Muscle layer of duodenum (tissue), 2 donors: ENCODE data around the gene PGM5.
"Not testable (repeated sequence)": the region's sequence is repeated elsewhere in the genome, so short reads cannot be mapped to it uniquely, and the experiment has no call there.

Experiments used
- H3K27ac ChIP-seq: one replicate; pipeline ENCODE4 v1.7.0; 2013; ENCODE audit warnings: mild to moderate bottlenecking, low read length
- H3K27me3 ChIP-seq: one replicate; pipeline ENCODE4 v1.7.0; 2013; ENCODE audit warnings: low read depth, mild to moderate bottlenecking, control low read depth, low read length
- H3K36me3 ChIP-seq, 2 donors: one replicate each; pipeline ENCODE4 v1.7.0; 2013; ENCODE audit warnings: low read length in 2 of 2, control low read depth in 1 of 2, mild to moderate bottlenecking in 1 of 2; ENCODE audit not compliant: insufficient read depth in 2 of 2, control insufficient read depth in 1 of 2
- H3K4me1 ChIP-seq, 2 donors: one replicate each; pipeline ENCODE4 v1.7.0; 2013; ENCODE audit warnings: low read length in 2 of 2, mild to moderate bottlenecking in 2 of 2, control low read depth in 1 of 2, moderate library complexity in 1 of 2; ENCODE audit not compliant: insufficient read depth in 2 of 2, control insufficient read depth in 1 of 2
- H3K4me3 ChIP-seq, 2 donors: one replicate each; pipeline ENCODE4 v1.7.0; 2013; ENCODE audit warnings: low read length in 2 of 2, low read depth in 1 of 2, mild to moderate bottlenecking in 1 of 2
- H3K9me3 ChIP-seq, 2 donors: one replicate each; pipeline ENCODE4 v1.7.0; 2013; ENCODE audit warnings: low read length in 2 of 2, control low read depth in 1 of 2, mild to moderate bottlenecking in 1 of 2; ENCODE audit not compliant: control insufficient read depth in 1 of 2
- donor health status: healthy.

The PGM5 gene

GRCh38 chr9:68336639-68337339 is 19.6 kb upstream of the PGM5 start:
- H3K9me3 ChIP-seq, H3K4me1 ChIP-seq, H3K36me3 ChIP-seq, H3K27ac ChIP-seq, H3K27me3 ChIP-seq, H3K4me3 ChIP-seq: not testable (repeated sequence)

- not testable (repeated sequence) for H3K27me3 ChIP-seq, H3K4me1 ChIP-seq, H3K4me3 ChIP-seq, H3K9me3 ChIP-seq, H3K36me3 ChIP-seq, H3K27ac ChIP-seq
Observed at GRCh38 chr9:68338000-68338399, 18.4 kb upstream of the PGM5 start.

- not testable (repeated sequence) for H3K27ac ChIP-seq, H3K9me3 ChIP-seq, H3K27me3 ChIP-seq, H3K36me3 ChIP-seq, H3K4me1 ChIP-seq, H3K4me3 ChIP-seq
Observed at GRCh38 chr9:68342265-68343025, 14.0 kb upstream of the PGM5 start.

GRCh38 chr9:68343242-68343641 is 13.2 kb upstream of the PGM5 start:
- H3K4me3 ChIP-seq = not testable (repeated sequence)

GRCh38 chr9:68343992-68344391 is 12.4 kb upstream of the PGM5 start:
- not testable (repeated sequence) for H3K36me3 ChIP-seq, H3K4me3 ChIP-seq, H3K27me3 ChIP-seq, H3K9me3 ChIP-seq, H3K27ac ChIP-seq, H3K4me1 ChIP-seq

More at GRCh38 chr9:68343242-68343641, 13.2 kb upstream of the PGM5 start:
- not testable (repeated sequence) for H3K27ac ChIP-seq, H3K27me3 ChIP-seq, H3K4me1 ChIP-seq, H3K9me3 ChIP-seq, H3K36me3 ChIP-seq

- H3K36me3 ChIP-seq, H3K4me3 ChIP-seq, H3K4me1 ChIP-seq, H3K9me3 ChIP-seq, H3K27me3 ChIP-seq, H3K27ac ChIP-seq: not testable (repeated sequence)
Observed at GRCh38 chr9:68351689-68352088, 4.7 kb upstream of the PGM5 start.

- not testable (repeated sequence) for H3K4me1 ChIP-seq, H3K36me3 ChIP-seq, H3K27me3 ChIP-seq, H3K27ac ChIP-seq, H3K9me3 ChIP-seq
- H3K4me3 ChIP-seq = peak overlapping the region in 1 of 2 donors; percentile 69
Observed at GRCh38 chr9:68355993-68356379, 425 bp upstream of the PGM5 start.

- not testable (repeated sequence) for H3K27me3 ChIP-seq, H3K36me3 ChIP-seq, H3K9me3 ChIP-seq, H3K27ac ChIP-seq, H3K4me1 ChIP-seq
- H3K4me3 ChIP-seq = peak overlapping the region in 1 of 2 donors; percentile 69
Observed at GRCh38 chr9:68357119-68357714, 806 bp downstream of the PGM5 start.

- H3K27ac ChIP-seq = peak overlapping the region; percentile 45
- not testable (repeated sequence) for H3K36me3 ChIP-seq, H3K4me1 ChIP-seq, H3K9me3 ChIP-seq, H3K4me3 ChIP-seq, H3K27me3 ChIP-seq
Observed at GRCh38 chr9:68366933-68367547, 10.6 kb downstream of the PGM5 start.

- H3K27me3 ChIP-seq, H3K27ac ChIP-seq: not testable (repeated sequence)
Observed at GRCh38 chr9:68375789-68376188, 19.4 kb downstream of the PGM5 start.

GRCh38 chr9:68377723-68378122 is 21.3 kb downstream of the PGM5 start:
- H3K9me3 ChIP-seq, H3K36me3 ChIP-seq, H3K27me3 ChIP-seq, H3K27ac ChIP-seq, H3K4me3 ChIP-seq, H3K4me1 ChIP-seq: not testable (repeated sequence)

More at GRCh38 chr9:68375789-68376188, 19.4 kb downstream of the PGM5 start:
- H3K4me3 ChIP-seq, H3K9me3 ChIP-seq, H3K4me1 ChIP-seq, H3K36me3 ChIP-seq: not testable (repeated sequence)
